ENCODE data around the gene ANP32A. TPM values are rescaled to one million over a fixed set of nuclear protein-coding genes. Genes with fewer than 3 reads are reported as not detected.

The ANP32A gene
- total RNA-seq, 1 donor from 2014 or later, result 114 TPM

- ATAC-seq (no peak), DNase-seq (no peak)
- H3K4me3 ChIP-seq, result no peak overlapping the region
- peaks cover 43% of the 10 kb centered on the region for H3K4me1 ChIP-seq
- H3K36me3 ChIP-seq, result peaks cover 4% of the 10 kb centered on the region
- no peak for TF ChIP-seq CTCF (IDR thresholded peaks at IDR 0.05)
- no peaks in the 10 kb centered on the region for H3K9me3 ChIP-seq
- no peak overlapping the region for H3K27ac ChIP-seq
- intact Hi-C loops (cut with DNase I), result no loop called here
- no peaks in the 10 kb centered on the region for H3K27me3 ChIP-seq
Measured at GRCh38 chr15:68801572-68802148, 19.0 kb downstream of the ANP32A start.

GRCh38 chr15:68800875-68801274 is 19.8 kb downstream of the ANP32A start:
- Histone ChIP-seq H3K4me3 (no peak overlapping the region), H3K27me3 (no peaks in the 10 kb centered on the region), H3K36me3 (no peaks in the 10 kb centered on the region), H3K9me3 (no peaks in the 10 kb centered on the region), H3K4me1 (peaks cover 46% of the 10 kb centered on the region), H3K27ac (no peak overlapping the region)
- ATAC-seq (no peak), DNase-seq (no peak)
- intact Hi-C loops (cut with DNase I), result no loop called here
- no peak for TF ChIP-seq CTCF (IDR thresholded peaks at IDR 0.05)

DNA sequence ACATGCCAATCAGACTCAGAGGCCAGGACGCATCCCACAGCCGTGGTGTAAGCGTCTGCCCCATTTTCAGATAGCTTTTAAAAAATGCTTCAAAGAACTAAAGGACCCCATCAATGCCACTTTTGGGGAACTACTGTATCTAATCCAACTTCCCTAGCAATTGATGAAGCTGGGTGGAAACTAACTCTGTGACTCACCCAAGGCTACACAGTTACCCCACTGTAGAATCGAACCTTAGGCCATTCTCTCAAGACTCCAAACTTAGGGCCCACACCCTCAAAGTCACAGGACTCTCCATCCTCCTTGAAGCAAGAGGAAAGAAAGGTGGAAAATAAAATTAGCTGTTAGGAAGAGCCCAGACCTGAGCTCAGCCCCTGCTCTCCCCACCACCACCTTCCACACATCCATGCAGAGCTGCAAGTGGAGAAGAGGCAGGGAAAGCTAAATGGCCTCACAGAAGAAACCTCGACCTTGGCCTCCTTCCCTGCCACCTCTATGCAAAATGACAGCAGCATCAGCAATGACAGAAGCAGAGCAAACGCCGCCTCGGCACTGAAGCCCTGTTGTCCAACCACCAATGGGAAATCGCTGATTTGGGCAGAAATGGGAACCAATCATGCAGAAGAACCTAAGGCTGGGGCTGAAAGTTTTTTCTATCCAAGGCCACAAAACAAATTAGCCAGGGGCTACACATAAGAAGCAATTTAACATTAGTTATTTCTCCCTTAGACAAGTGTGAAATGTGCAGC is 22.2 kb downstream of the ANP32A start:
- TF ChIP-seq CTCF (IDR thresholded peaks at IDR 0.05), result no peak
- Histone ChIP-seq H3K36me3 (no peaks in the 10 kb centered on the region), H3K9me3 (no peaks in the 10 kb centered on the region), H3K27me3 (no peaks in the 10 kb centered on the region), H3K27ac (no peak overlapping the region), H3K4me1 (peaks cover 70% of the 10 kb centered on the region), H3K4me3 (no peak overlapping the region)
- DNase-seq, result no peak
- no peak for ATAC-seq
- intact Hi-C loops (cut with DNase I), result no loop called here

DNA sequence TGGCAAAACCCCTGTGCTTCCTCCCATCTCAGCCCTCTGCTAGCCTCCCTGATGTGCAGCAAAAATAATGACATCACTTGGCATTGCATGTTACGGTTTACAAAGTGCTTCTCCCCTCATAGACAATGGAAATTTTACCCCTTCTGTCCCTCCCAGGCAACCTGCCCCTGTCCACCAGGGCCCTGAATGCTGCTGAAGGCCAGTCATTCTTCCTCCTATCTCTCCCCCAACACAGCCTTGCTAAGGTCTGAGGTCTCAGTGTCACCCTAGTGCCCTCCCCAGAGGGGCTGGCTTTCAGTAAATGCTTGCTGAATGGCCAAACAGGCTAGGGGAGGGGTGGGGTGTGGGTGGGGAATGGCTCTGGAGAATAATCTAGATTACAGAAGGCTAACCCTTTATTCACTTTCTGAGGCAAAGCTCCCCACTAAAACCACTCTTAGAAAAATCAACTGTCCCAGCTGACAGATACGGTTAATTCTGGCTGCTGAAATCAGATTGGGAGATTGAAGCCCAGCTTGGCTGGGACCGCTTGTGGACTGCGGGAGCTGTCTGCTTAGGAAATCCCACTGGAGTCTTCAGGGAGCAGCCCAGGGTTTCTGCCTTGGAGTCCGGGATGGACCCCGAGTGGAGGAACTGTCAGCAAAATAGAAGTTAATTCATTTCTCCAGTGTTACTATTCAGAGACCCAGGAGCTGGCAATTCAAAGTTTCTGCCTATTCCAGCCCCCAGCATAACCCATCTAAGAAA is 22.9 kb downstream of the ANP32A start:
- no peak overlapping the region for H3K27ac ChIP-seq
- peaks cover 77% of the 10 kb centered on the region for H3K4me1 ChIP-seq

GRCh38 chr15:68797191-68797590 is 23.5 kb downstream of the ANP32A start:
- DNase-seq (no peak), ATAC-seq (no peak)
- H3K27me3 ChIP-seq, result no peaks in the 10 kb centered on the region
- no peak overlapping the region for H3K4me3 ChIP-seq
- no peak overlapping the region for H3K27ac ChIP-seq
- no peak for TF ChIP-seq CTCF (IDR thresholded peaks at IDR 0.05)
- peaks cover 77% of the 10 kb centered on the region for H3K4me1 ChIP-seq
- no peaks in the 10 kb centered on the region for H3K36me3 ChIP-seq
- intact Hi-C loops (cut with DNase I), result no loop called here
- H3K9me3 ChIP-seq, result no peaks in the 10 kb centered on the region

More for the DNA sequence above, 22.9 kb downstream of the ANP32A start:
- ATAC-seq (no peak), DNase-seq (no peak)
- intact Hi-C loops (cut with DNase I), result no loop called here
- no peak overlapping the region for H3K4me3 ChIP-seq
- H3K9me3 ChIP-seq, result no peaks in the 10 kb centered on the region
- H3K27me3 ChIP-seq, result no peaks in the 10 kb centered on the region
- no peaks in the 10 kb centered on the region for H3K36me3 ChIP-seq
- no peak for TF ChIP-seq CTCF (IDR thresholded peaks at IDR 0.05)

All from upper lobe of right lung (tissue), 1 donor.